DND-41 (cell line): ENCODE measurements around the gene TBC1D14.

ENCODE experiments used
- ATAC-seq: fragments of 200-7000 bp; cut with Tn5 transposase; 3 replicates; pipeline ENCODE4 v1.9.1; 2021; ENCODE audit warnings: low read depth; ENCODE audit not compliant: insufficient read depth
- DNase-seq: peaks from one replicate; pipeline ENCODE4 v3.0.0-alpha.2; 2020
- H2AFZ ChIP-seq: 2 replicates; pipeline ENCODE4 v1.6.0; 2012; ENCODE audit warnings: low read depth, low read length
- H3K27ac ChIP-seq: 2 replicates; pipeline ENCODE4 v1.5.1; 2012; ENCODE audit warnings: low read length, inconsistent platforms
- H3K27me3 ChIP-seq: fragments of 200-600 bp; sonication (generic); 2 replicates; pipeline ENCODE4 v1.6.0; 2012; ENCODE audit warnings: low read length, mild to moderate bottlenecking, inconsistent platforms; ENCODE audit not compliant: insufficient read depth, poor library complexity
- H3K36me3 ChIP-seq: 2 replicates; pipeline ENCODE4 v1.5.1; 2012; ENCODE audit warnings: low read length, inconsistent platforms; ENCODE audit not compliant: insufficient read depth
- H3K4me1 ChIP-seq: 2 replicates; pipeline ENCODE4 v1.5.1; 2012; ENCODE audit warnings: mild to moderate bottlenecking, low read length; ENCODE audit not compliant: insufficient read depth
- H3K4me2 ChIP-seq: 2 replicates; pipeline ENCODE4 v1.6.0; 2012; ENCODE audit warnings: mild to moderate bottlenecking, moderate library complexity, low read length, inconsistent platforms; ENCODE audit not compliant: insufficient read depth
- H3K4me3 ChIP-seq, 2 experiments: fragments of 200-600 bp in 1 of 2; shearing (Covaris generic) in 1 of 2; 2 replicates each; pipeline ENCODE4 v1.5.1; 2012 to 2016; ENCODE audit warnings: inconsistent platforms in 2 of 2, low read length in 2 of 2, mild to moderate bottlenecking in 2 of 2, low read depth in 1 of 2, moderate library complexity in 1 of 2
- H3K79me2 ChIP-seq: 2 replicates; pipeline ENCODE4 v1.6.0; 2012; ENCODE audit warnings: low read length, inconsistent platforms; ENCODE audit not compliant: insufficient read depth
- H3K9ac ChIP-seq: 2 replicates; pipeline ENCODE4 v1.6.0; 2012; ENCODE audit warnings: low read depth, mild to moderate bottlenecking, inconsistent platforms, low read length, moderate library complexity
- H3K9me3 ChIP-seq: 2 replicates; pipeline ENCODE4 v1.5.1; 2012; ENCODE audit warnings: low read length, moderate library complexity, mild to moderate bottlenecking, inconsistent platforms; ENCODE audit not compliant: insufficient read depth, severe bottlenecking
- H4K20me1 ChIP-seq: 2 replicates; pipeline ENCODE4 v1.6.0; 2012; ENCODE audit warnings: low read length; ENCODE audit not compliant: insufficient read depth
- CTCF ChIP-seq: IDR thresholded peaks from 2 replicates; pipeline ENCODE4 v1.5.1; 2012; ENCODE audit warnings: borderline replicate concordance, low read length, moderate library complexity, mild to moderate bottlenecking; ENCODE audit not compliant: poor library complexity, severe bottlenecking; ENCODE audit errors: extremely low read depth
- EZH2 ChIP-seq: IDR thresholded peaks from 3 replicates; pipeline ENCODE4 v1.6.1; 2012; ENCODE audit warnings: borderline replicate concordance, low read depth, mild to moderate bottlenecking, moderate library complexity, low read length, inconsistent platforms; ENCODE audit not compliant: severe bottlenecking

The TBC1D14 gene

GRCh38 chr4:7003176-7003878 lies 93.7 kb downstream of the TBC1D14 start:
- DNase-seq, result no peak
- H3K9me3 ChIP-seq, result no peaks in the 10 kb centered on the region
- no peak overlapping the region for H3K4me2 ChIP-seq
- no peak for ATAC-seq
- no peak overlapping the region for H3K4me3 ChIP-seq
- H3K4me1 ChIP-seq, result no peaks in the 10 kb centered on the region
- no peaks in the 10 kb centered on the region for H3K27me3 ChIP-seq
- H3K27ac ChIP-seq, result no peak overlapping the region
- H3K79me2 ChIP-seq, result no peaks in the 10 kb centered on the region
- H4K20me1 ChIP-seq, result peaks cover 9% of the 10 kb centered on the region
- TF ChIP-seq EZH2, result no peak
- no peak for TF ChIP-seq CTCF
- H3K36me3 ChIP-seq, result peaks cover 79% of the 10 kb centered on the region
- no peak overlapping the region for H2AFZ ChIP-seq
- H3K9ac ChIP-seq, result no peak overlapping the region

GRCh38 chr4:7003879-7004240 lies 94.2 kb downstream of the TBC1D14 start:
- Histone ChIP-seq H3K36me3 (peaks cover 81% of the 10 kb centered on the region), H4K20me1 (peaks cover 9% of the 10 kb centered on the region), H3K9me3 (no peaks in the 10 kb centered on the region), H3K9ac (no peak overlapping the region), H2AFZ (no peak overlapping the region), H3K79me2 (no peaks in the 10 kb centered on the region), H3K4me2 (no peak overlapping the region), H3K4me3 (no peak overlapping the region), H3K27ac (no peak overlapping the region), H3K4me1 (no peaks in the 10 kb centered on the region), H3K27me3 (no peaks in the 10 kb centered on the region)
- DNase-seq (no peak), ATAC-seq (no peak)
- TF ChIP-seq CTCF, result no peak

GRCh38 chr4:7004331-7004730 lies 94.7 kb downstream of the TBC1D14 start:
- no peak overlapping the region for H3K4me3 ChIP-seq
- no peaks in the 10 kb centered on the region for H3K9me3 ChIP-seq
- H3K27me3 ChIP-seq, result no peaks in the 10 kb centered on the region
- no peak overlapping the region for H3K9ac ChIP-seq
- H3K79me2 ChIP-seq, result no peaks in the 10 kb centered on the region
- H3K27ac ChIP-seq, result no peak overlapping the region
- no peak overlapping the region for H2AFZ ChIP-seq
- H3K36me3 ChIP-seq, result peaks cover 81% of the 10 kb centered on the region
- ATAC-seq (no peak), DNase-seq (no peak)
- no peak overlapping the region for H3K4me2 ChIP-seq
- H4K20me1 ChIP-seq, result peaks cover 9% of the 10 kb centered on the region
- H3K4me1 ChIP-seq, result no peaks in the 10 kb centered on the region
- TF ChIP-seq CTCF (no peak), EZH2 (no peak)
